ENCODE data around the gene VENTX. TPM values are rescaled to one million over a fixed set of nuclear protein-coding genes. Genes with fewer than 3 reads are reported as not detected.

VENTX gene
- total RNA-seq, 1 donor from 2014 or later: not detected

DNA sequence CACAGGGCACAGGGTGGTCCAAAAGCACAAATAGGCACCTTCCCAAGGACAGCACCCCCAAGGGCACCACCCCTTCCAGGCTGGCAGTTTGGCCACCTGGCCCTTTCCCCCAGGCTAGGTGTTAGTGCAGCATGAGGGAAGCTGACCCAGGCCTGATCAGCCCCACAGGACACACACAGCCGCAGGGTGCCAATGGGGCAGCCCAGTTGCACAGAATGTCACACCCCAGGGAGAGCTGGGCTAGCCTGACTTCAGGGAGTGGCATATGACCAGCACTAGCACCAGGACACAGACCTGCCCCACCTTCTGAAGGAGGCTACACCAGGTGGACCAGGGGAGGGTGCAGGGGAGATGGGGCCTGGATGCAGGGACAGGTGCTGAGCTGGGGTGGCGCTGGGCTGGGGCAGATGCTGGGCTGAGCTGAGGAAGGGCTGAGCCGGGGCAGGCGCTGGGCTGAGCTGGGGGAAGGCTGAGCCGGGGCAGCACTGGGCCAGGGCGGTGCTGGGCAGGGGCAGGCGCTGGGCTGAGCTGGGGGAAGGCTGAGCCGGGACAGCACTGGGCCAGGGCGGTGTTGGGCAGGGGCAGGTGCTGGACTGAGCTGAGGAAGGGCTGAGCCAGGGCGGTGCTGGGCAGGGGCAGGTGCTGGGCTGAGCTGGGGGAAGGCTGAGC, 42.9 kb downstream of the VENTX start:
- no peak overlapping the region for H3K4me3 ChIP-seq (ENCODE audit: low read depth, low read length)
- H3K36me3 ChIP-seq (ENCODE audit: control insufficient read depth, insufficient read depth, low read length): peaks cover 31% of the 10 kb centered on the region
- H3K27me3 ChIP-seq (ENCODE audit: control insufficient read depth, insufficient read depth, low read length): no peaks in the 10 kb centered on the region
- FAIRE-seq: no peak
- DNase-seq (ENCODE audit: low read depth): no peak
- TF ChIP-seq, protein P1, sequence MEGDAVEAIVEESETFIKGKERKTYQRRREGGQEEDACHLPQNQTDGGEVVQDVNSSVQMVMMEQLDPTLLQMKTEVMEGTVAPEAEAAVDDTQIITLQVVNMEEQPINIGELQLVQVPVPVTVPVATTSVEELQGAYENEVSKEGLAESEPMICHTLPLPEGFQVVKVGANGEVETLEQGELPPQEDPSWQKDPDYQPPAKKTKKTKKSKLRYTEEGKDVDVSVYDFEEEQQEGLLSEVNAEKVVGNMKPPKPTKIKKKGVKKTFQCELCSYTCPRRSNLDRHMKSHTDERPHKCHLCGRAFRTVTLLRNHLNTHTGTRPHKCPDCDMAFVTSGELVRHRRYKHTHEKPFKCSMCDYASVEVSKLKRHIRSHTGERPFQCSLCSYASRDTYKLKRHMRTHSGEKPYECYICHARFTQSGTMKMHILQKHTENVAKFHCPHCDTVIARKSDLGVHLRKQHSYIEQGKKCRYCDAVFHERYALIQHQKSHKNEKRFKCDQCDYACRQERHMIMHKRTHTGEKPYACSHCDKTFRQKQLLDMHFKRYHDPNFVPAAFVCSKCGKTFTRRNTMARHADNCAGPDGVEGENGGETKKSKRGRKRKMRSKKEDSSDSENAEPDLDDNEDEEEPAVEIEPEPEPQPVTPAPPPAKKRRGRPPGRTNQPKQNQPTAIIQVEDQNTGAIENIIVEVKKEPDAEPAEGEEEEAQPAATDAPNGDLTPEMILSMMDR (IDR thresholded peaks at IDR 0.05; ENCODE audit: insufficient read depth, low read length, severe bottlenecking): no peak

DNA sequence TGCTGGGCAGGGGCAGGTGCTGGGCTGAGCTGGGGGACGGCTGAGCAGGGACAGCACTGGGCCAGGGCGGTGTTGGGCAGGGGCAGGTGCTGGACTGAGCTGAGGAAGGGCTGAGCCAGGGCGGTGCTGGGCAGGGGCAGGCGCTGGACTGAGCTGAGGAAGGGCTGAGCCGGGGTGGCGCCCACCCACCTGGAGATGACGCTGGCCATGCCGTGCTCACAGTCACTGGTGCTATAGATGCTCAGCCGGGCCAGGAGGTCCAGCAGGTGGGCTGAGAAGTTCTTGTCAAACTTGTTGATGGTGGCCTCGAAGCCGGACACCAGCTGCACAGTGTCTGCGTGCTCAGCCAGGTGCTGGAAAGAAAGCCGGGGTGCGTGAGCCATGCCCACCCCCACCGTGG, 43.4 kb downstream of the VENTX start:
- no peaks in the 10 kb centered on the region for H3K27me3 ChIP-seq (ENCODE audit: control insufficient read depth, insufficient read depth, low read length)
- DNase-seq (ENCODE audit: low read depth): no peak
- TF ChIP-seq, protein P1 (IDR thresholded peaks at IDR 0.05; ENCODE audit: insufficient read depth, low read length, severe bottlenecking): no peak
- H3K4me3 ChIP-seq (ENCODE audit: low read depth, low read length): no peak overlapping the region
- peaks cover 31% of the 10 kb centered on the region for H3K36me3 ChIP-seq (ENCODE audit: control insufficient read depth, insufficient read depth, low read length)
- no peak for FAIRE-seq

DNA sequence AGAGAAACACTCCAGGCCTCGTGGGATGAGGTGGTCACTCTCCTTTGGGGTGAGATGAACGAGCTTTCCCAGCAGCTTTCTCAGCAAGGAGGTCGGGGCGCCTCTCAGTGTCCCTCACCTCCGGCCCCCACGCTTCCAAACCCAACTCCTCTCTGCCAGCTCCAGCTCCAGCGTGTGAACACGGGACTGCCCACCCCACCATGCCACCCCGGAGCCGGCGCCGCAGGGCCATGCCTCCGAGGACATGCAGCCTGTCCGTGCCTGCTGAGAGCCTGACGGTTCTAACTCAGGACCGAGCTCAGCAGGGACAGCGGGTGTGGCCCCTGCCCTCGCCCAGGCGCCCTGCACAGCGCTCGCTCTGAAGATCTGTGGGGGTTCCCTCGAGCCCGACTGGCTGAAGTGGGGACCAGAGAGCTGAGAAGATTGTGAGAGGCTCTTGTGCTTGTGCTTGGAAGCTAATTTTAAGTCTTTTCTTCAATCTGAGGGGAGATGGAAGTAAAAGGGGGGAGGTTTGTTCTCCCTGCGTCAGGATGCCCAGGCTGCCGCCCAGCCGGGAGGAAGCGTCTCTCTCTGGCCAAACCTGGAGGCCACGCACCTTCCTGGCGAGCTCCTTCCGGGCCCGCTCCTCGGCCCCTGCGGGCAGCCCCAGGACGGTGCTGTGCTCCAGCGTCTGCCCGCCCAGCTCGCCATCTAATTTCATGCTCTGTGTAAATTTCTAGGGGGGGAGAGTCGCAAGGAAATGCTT, 44.1 kb downstream of the VENTX start:
- DNase-seq (ENCODE audit: low read depth): no peak
- peaks cover 31% of the 10 kb centered on the region for H3K36me3 ChIP-seq (ENCODE audit: control insufficient read depth, insufficient read depth, low read length)
- FAIRE-seq: no peak
- H3K27me3 ChIP-seq (ENCODE audit: control insufficient read depth, insufficient read depth, low read length): no peaks in the 10 kb centered on the region
- TF ChIP-seq, protein P1 (IDR thresholded peaks at IDR 0.05; ENCODE audit: insufficient read depth, low read length, severe bottlenecking): no peak
- H3K4me3 ChIP-seq (ENCODE audit: low read depth, low read length): no peak overlapping the region

DNA sequence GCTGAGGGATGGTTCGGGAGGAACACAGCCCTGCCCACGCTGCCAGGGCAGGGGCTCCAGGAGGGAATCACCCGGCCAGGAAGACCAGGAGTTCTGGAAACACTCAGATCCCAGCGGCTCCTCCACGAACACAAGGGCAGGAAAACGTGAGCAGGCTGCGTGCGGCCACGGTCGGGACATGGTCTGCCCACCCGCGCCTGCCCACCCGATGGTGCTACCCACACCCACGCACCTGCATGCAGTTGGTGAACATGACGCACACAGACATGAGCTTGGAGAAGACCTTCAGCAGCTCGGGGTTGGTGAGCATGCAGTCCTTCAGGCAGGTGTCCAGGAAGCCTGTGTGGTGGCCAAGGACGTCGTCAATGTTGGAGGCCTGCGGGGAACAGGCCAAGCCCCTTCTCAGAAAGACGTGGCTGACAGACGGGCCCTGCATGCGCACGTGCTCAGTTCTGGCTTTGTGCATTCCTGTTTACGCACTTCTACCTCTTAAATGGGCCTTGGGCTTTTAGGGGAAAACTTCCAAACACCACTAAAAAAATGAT, 45.3 kb downstream of the VENTX start:
- no peak for FAIRE-seq
- peaks cover 34% of the 10 kb centered on the region for H3K36me3 ChIP-seq (ENCODE audit: control insufficient read depth, insufficient read depth, low read length)
- TF ChIP-seq, protein P1 (IDR thresholded peaks at IDR 0.05; ENCODE audit: insufficient read depth, low read length, severe bottlenecking): no peak
- no peaks in the 10 kb centered on the region for H3K27me3 ChIP-seq (ENCODE audit: control insufficient read depth, insufficient read depth, low read length)
- DNase-seq (ENCODE audit: low read depth): no peak
- H3K4me3 ChIP-seq (ENCODE audit: low read depth, low read length): no peak overlapping the region

DNA sequence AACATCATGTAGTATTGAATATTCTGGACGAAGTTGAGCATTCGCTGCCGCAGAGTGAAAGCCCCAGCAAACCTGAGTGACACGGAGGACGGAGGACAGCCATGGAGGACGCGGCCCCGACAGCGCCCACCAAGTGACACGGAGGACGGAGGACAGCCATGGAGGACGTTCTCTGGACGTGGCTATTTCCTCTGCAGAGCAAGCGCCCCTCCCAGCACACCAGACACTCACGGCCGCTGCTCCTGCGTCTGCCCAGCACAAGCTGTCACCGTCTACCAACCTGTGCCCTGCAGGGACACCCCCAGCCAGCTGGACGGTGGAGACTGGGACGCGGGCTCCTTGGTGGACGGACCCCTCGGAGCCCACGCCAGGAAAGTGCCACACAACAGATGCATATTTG, 46.3 kb downstream of the VENTX start:
- TF ChIP-seq, protein P1 (IDR thresholded peaks at IDR 0.05; ENCODE audit: insufficient read depth, low read length, severe bottlenecking): no peak
- DNase-seq (ENCODE audit: low read depth) (no peak), FAIRE-seq (no peak)
- H3K36me3 ChIP-seq (ENCODE audit: control insufficient read depth, insufficient read depth, low read length): peaks cover 41% of the 10 kb centered on the region
- no peaks in the 10 kb centered on the region for H3K27me3 ChIP-seq (ENCODE audit: control insufficient read depth, insufficient read depth, low read length)
- no peak overlapping the region for H3K4me3 ChIP-seq (ENCODE audit: low read depth, low read length)
